Gastrocnemius medialis (tissue), 4 donors: ENCODE data around the gene PLCB3.

Source experiments
- POLR2A ChIP-seq, 2 donors: fragments of 450-650 bp; IDR thresholded peaks; one replicate each; pipeline ENCODE4 v1.6.1; 2017; ENCODE audit warnings: antibody characterized with exemption in 2 of 2, mild to moderate bottlenecking in 2 of 2, moderate library complexity in 2 of 2
- TF ChIP-seq, protein P1 (sequence below), 5 experiments: fragments of 450-650 bp in 3 of 5; fragments of 200-600 bp in 2 of 5; sonication (generic) in 2 of 5; IDR thresholded peaks in 4 of 5; conservative IDR thresholded peaks in 1 of 5; 1 replicate in 4 of 5; 2 replicates in 1 of 5; pipeline ENCODE4 v1.5.1; 2016 to 2019; ENCODE audit warnings: antibody characterized with exemption in 5 of 5, mild to moderate bottlenecking in 3 of 5, moderate library complexity in 3 of 5

DNA sequence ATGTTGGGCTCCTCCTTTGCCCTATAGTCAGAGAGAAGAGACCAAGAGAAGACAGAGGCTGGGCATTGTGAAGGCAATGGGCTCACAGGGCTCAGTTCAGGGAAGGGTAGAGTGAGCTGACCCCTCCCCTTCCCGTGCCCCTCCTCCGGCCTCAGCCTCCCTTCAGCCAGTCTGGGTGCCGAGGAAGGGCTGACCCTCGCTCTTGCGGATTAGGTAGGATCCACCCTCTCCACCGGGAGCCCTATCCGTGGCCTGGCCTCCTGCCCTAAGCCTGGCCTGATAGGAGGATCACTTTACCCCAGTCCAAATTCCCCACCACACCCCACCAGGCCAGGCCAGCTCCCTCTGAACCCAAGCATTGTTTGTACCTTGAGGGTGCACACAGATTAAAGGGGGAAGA lies 2.8 kb upstream of the PLCB3 start:
- TF ChIP-seq, protein P1, sequence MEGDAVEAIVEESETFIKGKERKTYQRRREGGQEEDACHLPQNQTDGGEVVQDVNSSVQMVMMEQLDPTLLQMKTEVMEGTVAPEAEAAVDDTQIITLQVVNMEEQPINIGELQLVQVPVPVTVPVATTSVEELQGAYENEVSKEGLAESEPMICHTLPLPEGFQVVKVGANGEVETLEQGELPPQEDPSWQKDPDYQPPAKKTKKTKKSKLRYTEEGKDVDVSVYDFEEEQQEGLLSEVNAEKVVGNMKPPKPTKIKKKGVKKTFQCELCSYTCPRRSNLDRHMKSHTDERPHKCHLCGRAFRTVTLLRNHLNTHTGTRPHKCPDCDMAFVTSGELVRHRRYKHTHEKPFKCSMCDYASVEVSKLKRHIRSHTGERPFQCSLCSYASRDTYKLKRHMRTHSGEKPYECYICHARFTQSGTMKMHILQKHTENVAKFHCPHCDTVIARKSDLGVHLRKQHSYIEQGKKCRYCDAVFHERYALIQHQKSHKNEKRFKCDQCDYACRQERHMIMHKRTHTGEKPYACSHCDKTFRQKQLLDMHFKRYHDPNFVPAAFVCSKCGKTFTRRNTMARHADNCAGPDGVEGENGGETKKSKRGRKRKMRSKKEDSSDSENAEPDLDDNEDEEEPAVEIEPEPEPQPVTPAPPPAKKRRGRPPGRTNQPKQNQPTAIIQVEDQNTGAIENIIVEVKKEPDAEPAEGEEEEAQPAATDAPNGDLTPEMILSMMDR (IDR thresholded peaks at IDR 0.05 in 4 of 5, conservative IDR thresholded peaks at IDR 0.05 in 1 of 5) = no peak
- TF ChIP-seq POLR2A (IDR thresholded peaks at IDR 0.05) = no peak
